Measurements from ENCODE around the gene GLP2R.

GLP2R gene

GRCh38 chr17:9928601-9929333, 103.0 kb downstream of the GLP2R start:
- no peak overlapping the region for H3K27ac ChIP-seq (replicated peaks; ENCODE audit: low read length)
- WGBS, 2 donors (ENCODE audit: extremely low coverage in 2 of 2, insufficient read length in 2 of 2, insufficient replicate concordance in 1 of 2): no CpG with 5 or more reads among the region's 13 CpGs
- DNase-seq (ENCODE audit: low spot score): peak; percentile 46

GRCh38 chr17:9929871-9930270, 104.1 kb downstream of the GLP2R start:
- no CpG with 5 or more reads among the region's 8 CpGs for WGBS, 2 donors (ENCODE audit: extremely low coverage in 2 of 2, insufficient read length in 2 of 2, insufficient replicate concordance in 1 of 2)
- no peak overlapping the region for H3K18ac ChIP-seq (ENCODE audit: low read length)
- H2BK120ac ChIP-seq (ENCODE audit: low read depth, low read length): no peak overlapping the region
- no peak overlapping the region for H4K91ac ChIP-seq (ENCODE audit: low read depth, low read length, poor library complexity)
- H2BK12ac ChIP-seq (ENCODE audit: low read length): no peak overlapping the region
- H3K9ac ChIP-seq (ENCODE audit: low read depth, low read length, poor library complexity): no peak overlapping the region
- H2AFZ ChIP-seq (ENCODE audit: low read length): no peak overlapping the region
- H3K27me3 ChIP-seq (ENCODE audit: control insufficient read depth in 3 of 3, insufficient read depth in 3 of 3, low read depth in 1 of 3, low read length in 3 of 3): no peaks in the 10 kb centered on the region
- no peak overlapping the region for H3K4me2 ChIP-seq (ENCODE audit: insufficient read depth, low read length, poor library complexity, severe bottlenecking)
- H2AK5ac ChIP-seq (ENCODE audit: low read depth, low read length): no peak overlapping the region
- H2BK15ac ChIP-seq (ENCODE audit: low read length): no peak overlapping the region
- DNase-seq (ENCODE audit: low spot score): no peak
- H3K23ac ChIP-seq (ENCODE audit: low read depth, low read length, poor library complexity): no peak overlapping the region
- H3K14ac ChIP-seq (ENCODE audit: low read length): no peak overlapping the region
- H3K9me3 ChIP-seq (replicated peaks in 1 of 2; ENCODE audit: control insufficient read depth in 2 of 2, insufficient read depth in 1 of 2, low read depth in 1 of 2, low read length in 2 of 2): no peaks in the 10 kb centered on the region
- no peak overlapping the region for H4K8ac ChIP-seq (ENCODE audit: low read depth, low read length)
- H2BK5ac ChIP-seq (ENCODE audit: low read length): no peak overlapping the region
- peaks cover 0 to 2% of the 10 kb centered on the region in 2 donors for H3K36me3 ChIP-seq (replicated peaks in 1 of 2; ENCODE audit: control insufficient read depth in 2 of 2, insufficient read depth in 2 of 2, low read length in 2 of 2)
- H3K4me1 ChIP-seq (ENCODE audit: control insufficient read depth in 2 of 2, insufficient read depth in 1 of 2, low read depth in 1 of 2, low read length in 2 of 2): peaks cover 0 to 7% of the 10 kb centered on the region in 2 donors
- H3K27ac ChIP-seq (replicated peaks; ENCODE audit: low read length): no peak overlapping the region
- no peak overlapping the region for H3K4ac ChIP-seq (ENCODE audit: low read length)
- no peak overlapping the region for H3K4me3 ChIP-seq (ENCODE audit: low read length in 2 of 2)
- H3K79me1 ChIP-seq (ENCODE audit: low read depth, low read length): no peaks in the 10 kb centered on the region

More at GRCh38 chr17:9928601-9929333, 103.0 kb downstream of the GLP2R start:
- H3K4me1 ChIP-seq (ENCODE audit: control insufficient read depth in 2 of 2, insufficient read depth in 1 of 2, low read depth in 1 of 2, low read length in 2 of 2): peaks cover 0 to 7% of the 10 kb centered on the region in 2 donors
- H3K14ac ChIP-seq (ENCODE audit: low read length): no peak overlapping the region
- H2AK5ac ChIP-seq (ENCODE audit: low read depth, low read length): no peak overlapping the region
- no peaks in the 10 kb centered on the region for H3K27me3 ChIP-seq (ENCODE audit: control insufficient read depth in 3 of 3, insufficient read depth in 3 of 3, low read depth in 1 of 3, low read length in 3 of 3)
- no peak overlapping the region for H3K4ac ChIP-seq (ENCODE audit: low read length)
- peak overlapping the region; percentile 2 for H3K18ac ChIP-seq (ENCODE audit: low read length)
- H2BK15ac ChIP-seq (ENCODE audit: low read length): no peak overlapping the region
- peaks cover 0 to 2% of the 10 kb centered on the region in 2 donors for H3K36me3 ChIP-seq (replicated peaks in 1 of 2; ENCODE audit: control insufficient read depth in 2 of 2, insufficient read depth in 2 of 2, low read length in 2 of 2)
- H3K9me3 ChIP-seq (replicated peaks in 1 of 2; ENCODE audit: control insufficient read depth in 2 of 2, insufficient read depth in 1 of 2, low read depth in 1 of 2, low read length in 2 of 2): no peaks in the 10 kb centered on the region
- no peak overlapping the region for H3K4me2 ChIP-seq (ENCODE audit: insufficient read depth, low read length, poor library complexity, severe bottlenecking)
- H4K8ac ChIP-seq (ENCODE audit: low read depth, low read length): no peak overlapping the region
- no peak overlapping the region for H3K9ac ChIP-seq (ENCODE audit: low read depth, low read length, poor library complexity)
- H2BK5ac ChIP-seq (ENCODE audit: low read length): no peak overlapping the region
- no peak overlapping the region for H2BK12ac ChIP-seq (ENCODE audit: low read length)
- no peak overlapping the region for H2AFZ ChIP-seq (ENCODE audit: low read length)
- H4K91ac ChIP-seq (ENCODE audit: low read depth, low read length, poor library complexity): no peak overlapping the region
- H2BK120ac ChIP-seq (ENCODE audit: low read depth, low read length): no peak overlapping the region
- no peaks in the 10 kb centered on the region for H3K79me1 ChIP-seq (ENCODE audit: low read depth, low read length)
- H3K4me3 ChIP-seq (ENCODE audit: low read length in 2 of 2): no peak overlapping the region
- no peak overlapping the region for H3K23ac ChIP-seq (ENCODE audit: low read depth, low read length, poor library complexity)

GRCh38 chr17:9931144-9931741, 105.5 kb downstream of the GLP2R start:
- H2BK15ac ChIP-seq (ENCODE audit: low read length): no peak overlapping the region
- no peak overlapping the region for H3K9ac ChIP-seq (ENCODE audit: low read depth, low read length, poor library complexity)
- no peaks in the 10 kb centered on the region for H3K79me1 ChIP-seq (ENCODE audit: low read depth, low read length)
- no peak overlapping the region for H3K4me3 ChIP-seq (ENCODE audit: low read length in 2 of 2)
- no peak overlapping the region for H2BK12ac ChIP-seq (ENCODE audit: low read length)
- H4K8ac ChIP-seq (ENCODE audit: low read depth, low read length): no peak overlapping the region
- no peak overlapping the region for H3K27ac ChIP-seq (replicated peaks; ENCODE audit: low read length)
- no peak overlapping the region for H3K4me2 ChIP-seq (ENCODE audit: insufficient read depth, low read length, poor library complexity, severe bottlenecking)
- no peak overlapping the region for H3K14ac ChIP-seq (ENCODE audit: low read length)
- no peak overlapping the region for H3K4ac ChIP-seq (ENCODE audit: low read length)
- H3K18ac ChIP-seq (ENCODE audit: low read length): no peak overlapping the region
- no peak overlapping the region for H2BK5ac ChIP-seq (ENCODE audit: low read length)
- no peaks in the 10 kb centered on the region for H3K27me3 ChIP-seq (ENCODE audit: control insufficient read depth in 3 of 3, insufficient read depth in 3 of 3, low read depth in 1 of 3, low read length in 3 of 3)
- H3K36me3 ChIP-seq (replicated peaks in 1 of 2; ENCODE audit: control insufficient read depth in 2 of 2, insufficient read depth in 2 of 2, low read length in 2 of 2): peaks cover 0 to 2% of the 10 kb centered on the region in 2 donors
- H3K4me1 ChIP-seq (ENCODE audit: control insufficient read depth in 2 of 2, insufficient read depth in 1 of 2, low read depth in 1 of 2, low read length in 2 of 2): peaks cover 0 to 7% of the 10 kb centered on the region in 2 donors
- no peak overlapping the region for H2BK120ac ChIP-seq (ENCODE audit: low read depth, low read length)
- WGBS, 2 donors (ENCODE audit: extremely low coverage in 2 of 2, insufficient read length in 2 of 2, insufficient replicate concordance in 1 of 2): no CpG with 5 or more reads among the region's 12 CpGs
- no peak overlapping the region for H4K91ac ChIP-seq (ENCODE audit: low read depth, low read length, poor library complexity)
- H3K23ac ChIP-seq (ENCODE audit: low read depth, low read length, poor library complexity): no peak overlapping the region
- no peaks in the 10 kb centered on the region for H3K9me3 ChIP-seq (replicated peaks in 1 of 2; ENCODE audit: control insufficient read depth in 2 of 2, insufficient read depth in 1 of 2, low read depth in 1 of 2, low read length in 2 of 2)
- no peak for DNase-seq (ENCODE audit: low spot score)
- H2AFZ ChIP-seq (ENCODE audit: low read length): no peak overlapping the region
- no peak overlapping the region for H2AK5ac ChIP-seq (ENCODE audit: low read depth, low read length)

GRCh38 chr17:9932491-9932890, 106.8 kb downstream of the GLP2R start:
- Histone ChIP-seq H3K36me3 (replicated peaks in 1 of 2; ENCODE audit: control insufficient read depth in 2 of 2, insufficient read depth in 2 of 2, low read length in 2 of 2) (peaks cover 0 to 2% of the 10 kb centered on the region in 2 donors), H3K14ac (ENCODE audit: low read length) (no peak overlapping the region), H4K8ac (ENCODE audit: low read depth, low read length) (no peak overlapping the region), H2AK5ac (ENCODE audit: low read depth, low read length) (no peak overlapping the region), H3K27me3 (ENCODE audit: control insufficient read depth in 3 of 3, insufficient read depth in 3 of 3, low read depth in 1 of 3, low read length in 3 of 3) (no peaks in the 10 kb centered on the region), H3K4ac (ENCODE audit: low read length) (no peak overlapping the region), H2BK12ac (ENCODE audit: low read length) (no peak overlapping the region), H2BK5ac (ENCODE audit: low read length) (no peak overlapping the region), H3K9me3 (replicated peaks in 1 of 2; ENCODE audit: control insufficient read depth in 2 of 2, insufficient read depth in 1 of 2, low read depth in 1 of 2, low read length in 2 of 2) (no peaks in the 10 kb centered on the region), H3K4me3 (ENCODE audit: low read length in 2 of 2) (no peak overlapping the region), H2BK120ac (ENCODE audit: low read depth, low read length) (no peak overlapping the region), H2AFZ (ENCODE audit: low read length) (no peak overlapping the region), H3K23ac (ENCODE audit: low read depth, low read length, poor library complexity) (no peak overlapping the region), H3K4me2 (ENCODE audit: insufficient read depth, low read length, poor library complexity, severe bottlenecking) (no peak overlapping the region), H3K27ac (replicated peaks; ENCODE audit: low read length) (no peak overlapping the region), H3K4me1 (ENCODE audit: control insufficient read depth in 2 of 2, insufficient read depth in 1 of 2, low read depth in 1 of 2, low read length in 2 of 2) (peaks cover 0 to 7% of the 10 kb centered on the region in 2 donors), H3K79me1 (ENCODE audit: low read depth, low read length) (no peaks in the 10 kb centered on the region), H3K9ac (ENCODE audit: low read depth, low read length, poor library complexity) (no peak overlapping the region), H2BK15ac (ENCODE audit: low read length) (no peak overlapping the region), H3K18ac (ENCODE audit: low read length) (no peak overlapping the region), H4K91ac (ENCODE audit: low read depth, low read length, poor library complexity) (no peak overlapping the region)
- DNase-seq (ENCODE audit: low spot score): no peak
- no CpG with 5 or more reads among the region's 2 CpGs for WGBS, 2 donors (ENCODE audit: extremely low coverage in 2 of 2, insufficient read length in 2 of 2, insufficient replicate concordance in 1 of 2)
